GM12865 (cell line): ENCODE measurements around the gene BRINP3.

Experiments used
- DNase-seq: peaks from one replicate; pipeline ENCODE4 v3.0.0; 2010; ENCODE audit warnings: low read depth
- H3K4me3 ChIP-seq: 2 replicates; pipeline ENCODE4 v1.5.1; 2011; ENCODE audit warnings: mild to moderate bottlenecking, low read depth, low read length, control low read depth
- TF ChIP-seq, protein P1 (sequence below): IDR thresholded peaks from 2 replicates; pipeline ENCODE4 v1.5.1; 2011; ENCODE audit warnings: low read length, control low read depth, low read depth, inconsistent platforms; ENCODE audit not compliant: insufficient read depth; ENCODE audit errors: missing control alignments

The BRINP3 gene

GRCh38 chr1:190154744-190155143, 322.9 kb downstream of the BRINP3 start:
- no peak overlapping the region for H3K4me3 ChIP-seq
- DNase-seq: no peak
- TF ChIP-seq, protein P1, sequence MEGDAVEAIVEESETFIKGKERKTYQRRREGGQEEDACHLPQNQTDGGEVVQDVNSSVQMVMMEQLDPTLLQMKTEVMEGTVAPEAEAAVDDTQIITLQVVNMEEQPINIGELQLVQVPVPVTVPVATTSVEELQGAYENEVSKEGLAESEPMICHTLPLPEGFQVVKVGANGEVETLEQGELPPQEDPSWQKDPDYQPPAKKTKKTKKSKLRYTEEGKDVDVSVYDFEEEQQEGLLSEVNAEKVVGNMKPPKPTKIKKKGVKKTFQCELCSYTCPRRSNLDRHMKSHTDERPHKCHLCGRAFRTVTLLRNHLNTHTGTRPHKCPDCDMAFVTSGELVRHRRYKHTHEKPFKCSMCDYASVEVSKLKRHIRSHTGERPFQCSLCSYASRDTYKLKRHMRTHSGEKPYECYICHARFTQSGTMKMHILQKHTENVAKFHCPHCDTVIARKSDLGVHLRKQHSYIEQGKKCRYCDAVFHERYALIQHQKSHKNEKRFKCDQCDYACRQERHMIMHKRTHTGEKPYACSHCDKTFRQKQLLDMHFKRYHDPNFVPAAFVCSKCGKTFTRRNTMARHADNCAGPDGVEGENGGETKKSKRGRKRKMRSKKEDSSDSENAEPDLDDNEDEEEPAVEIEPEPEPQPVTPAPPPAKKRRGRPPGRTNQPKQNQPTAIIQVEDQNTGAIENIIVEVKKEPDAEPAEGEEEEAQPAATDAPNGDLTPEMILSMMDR: no peak

DNA sequence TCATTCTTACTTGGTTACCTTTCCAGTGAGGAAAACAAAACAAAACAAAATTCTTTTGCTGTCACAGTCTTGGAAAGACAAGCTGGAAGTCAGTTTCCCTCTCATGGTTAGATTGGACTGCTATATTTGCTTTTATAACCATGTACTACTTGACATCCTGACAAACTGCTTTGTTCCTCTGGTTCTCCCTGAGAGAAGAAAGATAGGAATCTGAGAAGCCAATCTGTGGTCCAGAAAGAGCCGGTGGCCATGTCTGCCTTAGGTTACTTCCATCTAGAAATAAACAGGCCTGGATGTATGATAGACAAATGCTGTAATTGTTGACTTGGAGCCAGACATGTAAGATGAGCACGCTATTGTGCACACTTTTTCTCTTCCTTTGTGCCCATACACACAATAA, 330.0 kb downstream of the BRINP3 start:
- DNase-seq: no peak
- no peak overlapping the region for H3K4me3 ChIP-seq
- TF ChIP-seq, protein P1: no peak

DNA sequence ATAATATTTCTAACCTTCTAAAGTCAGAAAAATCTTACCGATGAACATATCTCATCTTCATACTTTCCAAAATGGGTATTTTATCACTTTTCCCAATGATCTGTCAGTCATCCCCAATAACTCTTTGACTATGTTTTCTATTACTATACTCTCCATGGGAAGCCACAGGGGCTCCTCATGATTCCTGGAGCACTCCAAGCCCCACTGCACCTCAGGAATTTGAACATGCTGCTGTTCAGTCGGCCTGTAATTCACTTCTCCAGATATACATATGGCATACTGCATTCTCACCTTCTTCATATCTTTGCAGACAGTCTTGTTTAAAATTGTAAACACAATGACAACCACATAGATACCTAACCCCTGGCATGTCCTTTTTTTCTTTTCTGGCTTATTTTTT, 333.0 kb downstream of the BRINP3 start:
- H3K4me3 ChIP-seq: no peak overlapping the region
- TF ChIP-seq, protein P1: no peak
- no peak for DNase-seq

DNA sequence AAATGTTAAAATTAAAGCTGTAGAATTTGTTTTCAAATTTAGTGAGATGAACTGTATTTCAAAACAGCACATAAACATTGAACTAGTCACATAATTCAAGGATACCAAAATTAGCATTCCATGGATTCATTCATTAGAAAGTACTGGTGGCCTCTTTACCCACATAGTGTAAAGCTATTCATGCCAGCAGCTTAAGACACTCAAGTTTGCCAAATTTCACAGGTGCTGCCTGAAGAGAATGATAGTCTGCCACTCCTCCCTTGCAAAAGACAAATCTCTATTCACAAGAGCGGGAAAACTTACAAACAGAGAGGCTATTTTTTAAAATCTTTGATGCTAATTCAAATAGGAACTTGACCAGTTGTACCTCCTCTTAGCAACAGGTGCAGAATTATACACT, 337.0 kb downstream of the BRINP3 start:
- DNase-seq: no peak
- no peak overlapping the region for H3K4me3 ChIP-seq
- TF ChIP-seq, protein P1: no peak

- no peak for DNase-seq
- TF ChIP-seq, protein P1: no peak
- no peak overlapping the region for H3K4me3 ChIP-seq
These were observed 339.0 kb downstream of the BRINP3 start for GRCh38 chr1:190138702-190139101.

DNA sequence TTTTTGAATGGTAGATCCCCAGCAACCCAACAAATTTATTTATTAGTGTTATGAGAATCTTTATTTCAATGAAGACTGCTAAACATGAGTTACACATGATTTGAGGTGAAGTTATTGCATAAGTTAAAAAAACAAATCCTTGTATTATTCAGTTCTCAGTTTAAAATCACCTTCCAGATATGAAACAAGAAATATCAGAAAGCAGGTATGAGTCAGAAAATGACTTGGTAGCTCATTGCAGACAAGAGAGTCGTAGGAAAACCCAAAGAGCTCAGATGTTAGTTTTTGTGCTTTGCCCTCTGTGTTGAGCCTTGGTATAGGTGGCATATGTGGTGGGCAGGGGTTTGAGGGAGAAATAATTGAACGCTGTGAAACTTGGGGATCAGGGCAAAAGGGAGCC, 339.4 kb downstream of the BRINP3 start:
- no peak for DNase-seq
- TF ChIP-seq, protein P1: no peak
- H3K4me3 ChIP-seq: no peak overlapping the region

DNA sequence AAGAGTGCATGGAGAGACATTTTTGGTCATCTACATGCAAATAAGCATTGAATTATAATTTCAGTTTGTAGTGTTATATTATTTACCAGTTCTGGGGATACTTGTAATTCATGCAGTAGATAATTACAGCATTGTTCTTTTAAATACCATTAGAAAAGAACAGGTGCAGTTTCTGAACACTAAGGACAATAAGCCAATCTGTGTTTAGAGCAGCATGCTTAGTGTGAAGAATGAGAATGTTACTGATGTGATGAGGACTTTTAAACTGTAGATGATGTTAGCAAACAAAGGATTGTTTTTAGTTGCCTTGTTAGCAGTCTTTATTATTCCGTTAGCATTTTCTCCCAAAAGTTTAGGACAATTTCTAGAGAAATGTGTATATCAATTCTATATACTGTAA, 348.3 kb downstream of the BRINP3 start:
- H3K4me3 ChIP-seq: no peak overlapping the region
- DNase-seq: no peak
- TF ChIP-seq, protein P1: no peak
